Measurements from ENCODE around the gene DPM1. TPM values are rescaled to one million over a fixed set of nuclear protein-coding genes. Genes with fewer than 3 reads are reported as not detected.

Gene DPM1
- total RNA-seq, 1 experiment from 2014 or later: 247 TPM

DNA sequence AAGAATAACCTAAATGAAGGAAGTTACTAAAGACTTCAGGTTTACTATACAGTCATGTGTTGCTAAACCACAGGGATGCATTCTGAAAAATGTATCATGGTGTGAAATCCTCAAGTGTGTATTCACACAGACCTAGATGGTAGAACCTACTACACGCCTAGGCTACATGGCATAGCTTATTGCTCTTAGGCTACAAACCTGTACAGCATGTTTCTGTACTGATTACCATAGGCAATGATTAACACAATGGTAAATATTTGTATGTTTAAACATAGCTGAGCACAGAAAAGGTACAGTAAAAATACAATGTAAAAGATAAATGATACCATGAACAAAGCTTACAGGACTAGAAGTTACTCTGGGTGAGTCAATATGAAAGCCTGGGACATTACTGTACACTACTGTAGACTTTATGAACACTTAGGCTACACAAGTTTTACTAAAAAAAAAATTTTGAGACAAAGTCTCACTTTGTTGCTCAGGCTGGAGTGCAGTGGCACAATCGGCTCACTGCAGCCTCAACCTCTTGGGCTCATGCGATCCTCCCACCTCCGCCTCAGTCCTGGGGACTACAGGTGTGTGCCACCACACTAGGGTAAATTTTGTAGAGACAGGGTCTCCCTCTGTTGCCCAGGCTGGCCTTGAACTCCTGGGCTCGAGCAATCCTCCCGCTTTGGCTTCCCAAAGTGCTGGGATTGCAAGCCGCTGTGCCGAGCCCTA is 63.1 kb downstream of the DPM1 start:
- DNase-seq (ENCODE audit: low spot score): no peak

DNA sequence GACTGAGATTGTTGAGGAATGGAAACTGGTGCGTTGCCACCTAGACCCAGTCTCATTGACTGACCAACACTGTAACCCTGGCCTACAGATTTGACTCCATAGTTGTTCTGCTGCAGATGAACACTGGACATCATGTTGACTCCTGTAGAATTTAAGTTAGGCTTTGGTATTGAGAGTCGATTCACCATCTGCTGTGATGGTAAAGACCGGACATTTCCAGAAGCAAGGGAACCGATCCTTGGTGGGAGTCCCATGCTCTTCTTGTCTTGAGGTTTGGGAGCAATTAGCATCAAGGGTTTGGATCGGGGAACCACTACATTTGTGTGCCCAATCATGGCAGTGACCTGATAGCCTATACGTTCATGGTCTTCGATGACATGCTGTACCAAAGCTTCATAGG is 64.7 kb downstream of the DPM1 start:
- no peak for DNase-seq (ENCODE audit: low spot score)

DNA sequence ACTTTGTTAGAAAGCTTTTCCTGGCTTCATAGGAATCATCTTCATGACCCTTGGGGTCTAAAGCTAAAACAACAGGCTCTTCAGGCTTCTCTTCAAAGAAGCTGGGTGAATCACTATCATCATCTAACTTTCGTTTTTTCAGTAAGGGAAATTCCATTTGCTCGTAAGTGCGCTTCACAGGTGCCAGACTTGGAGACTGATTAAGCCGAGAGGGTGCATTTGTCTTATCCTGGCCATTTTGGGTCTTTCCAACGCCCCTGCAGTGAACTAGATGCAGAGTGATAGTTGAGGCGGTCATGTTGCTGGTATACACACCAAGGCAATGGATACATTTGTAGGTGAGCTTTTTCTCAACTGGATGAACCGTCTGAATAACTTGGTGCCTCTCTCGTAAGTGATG is 65.9 kb downstream of the DPM1 start:
- DNase-seq (ENCODE audit: low spot score): no peak

DNA sequence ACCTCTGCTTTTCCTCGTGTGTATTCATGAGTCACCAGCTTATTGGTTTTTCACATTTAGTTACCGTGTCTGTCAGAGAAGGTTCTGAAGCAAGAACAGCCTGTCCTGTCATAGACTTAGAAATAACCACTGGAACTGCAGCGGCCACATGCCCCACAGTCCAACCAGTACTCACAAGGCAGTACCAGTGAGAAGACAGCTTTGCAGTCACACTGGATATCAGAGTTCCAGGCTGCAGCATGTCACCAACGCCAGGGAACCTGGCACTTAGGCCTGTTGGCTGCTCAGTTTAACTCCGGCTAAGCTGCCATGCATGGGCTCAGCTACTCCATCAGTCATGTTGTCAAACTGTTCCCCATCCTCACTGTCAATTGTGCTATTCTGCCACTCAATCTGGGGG is 67.2 kb downstream of the DPM1 start:
- no peak for DNase-seq (ENCODE audit: low spot score)

DNA sequence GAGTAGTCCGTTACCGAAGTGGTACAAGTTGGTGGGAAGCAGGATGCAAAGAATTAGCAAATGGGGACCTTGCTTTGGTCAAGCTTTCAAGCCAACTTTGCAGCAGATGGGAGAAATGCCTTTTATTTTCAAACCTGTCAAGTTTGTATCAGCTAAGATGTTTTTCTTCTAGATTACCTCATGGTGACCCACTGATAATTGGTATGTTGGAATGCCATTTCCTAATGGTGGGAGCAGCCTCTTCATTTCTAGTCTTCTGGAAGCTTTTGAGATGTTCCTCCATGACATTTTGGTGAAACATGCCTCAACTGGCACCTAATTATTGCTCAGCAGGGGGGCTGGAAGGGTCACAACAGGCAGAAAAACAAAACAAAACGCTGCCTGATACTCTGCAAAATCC is 70.8 kb downstream of the DPM1 start:
- DNase-seq (ENCODE audit: low spot score): no peak

DNA sequence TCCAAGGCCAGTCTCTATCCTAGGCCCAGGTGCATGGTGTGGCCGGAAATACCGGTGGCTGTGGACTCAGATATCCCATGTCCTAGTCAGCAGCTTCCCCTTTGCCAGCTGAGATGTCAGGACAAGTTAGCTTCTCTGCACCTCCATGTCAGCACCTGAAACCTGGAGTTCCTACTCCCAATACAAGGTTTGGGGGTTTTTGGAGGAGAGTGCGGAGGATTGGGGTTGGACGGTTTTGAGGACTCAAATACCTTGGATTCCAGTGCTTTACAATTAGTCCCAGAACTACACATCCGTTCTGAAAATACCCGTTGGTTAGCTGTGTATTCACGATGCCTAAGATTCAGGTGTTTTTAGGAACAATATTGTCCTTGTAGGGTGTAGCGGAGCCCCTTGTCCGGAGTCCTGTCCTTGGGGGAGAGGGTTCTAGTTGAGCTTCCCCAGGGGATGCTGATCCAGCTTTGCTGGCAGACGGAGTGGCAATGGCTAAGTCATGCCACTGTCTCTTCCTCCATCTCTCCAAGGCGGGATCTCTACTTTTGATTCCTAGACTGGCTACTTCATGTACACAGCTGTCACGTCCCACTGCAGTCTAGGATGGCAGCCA is 72.0 kb downstream of the DPM1 start:
- no peak for DNase-seq (ENCODE audit: low spot score)

DNA sequence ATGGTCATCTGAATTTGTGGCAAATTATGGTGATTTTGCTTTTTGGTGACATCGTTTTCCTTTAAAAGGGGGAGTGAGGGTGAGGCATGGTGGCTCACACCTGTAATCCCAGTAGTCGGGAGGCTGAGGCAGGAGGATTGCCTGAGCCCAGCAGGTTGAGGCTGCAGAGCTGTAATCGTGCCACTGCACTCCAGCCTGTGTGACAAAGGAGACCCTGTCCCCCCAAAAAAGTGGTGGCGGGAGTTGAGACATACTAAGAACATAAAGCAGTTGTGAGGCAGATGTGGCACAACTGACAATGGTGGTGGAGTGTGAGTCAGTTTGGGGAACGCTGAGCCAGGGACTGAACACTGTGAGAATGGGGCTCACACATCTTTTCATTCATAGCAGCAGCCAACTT is 72.6 kb downstream of the DPM1 start:
- DNase-seq (ENCODE audit: low spot score): no peak

DNA sequence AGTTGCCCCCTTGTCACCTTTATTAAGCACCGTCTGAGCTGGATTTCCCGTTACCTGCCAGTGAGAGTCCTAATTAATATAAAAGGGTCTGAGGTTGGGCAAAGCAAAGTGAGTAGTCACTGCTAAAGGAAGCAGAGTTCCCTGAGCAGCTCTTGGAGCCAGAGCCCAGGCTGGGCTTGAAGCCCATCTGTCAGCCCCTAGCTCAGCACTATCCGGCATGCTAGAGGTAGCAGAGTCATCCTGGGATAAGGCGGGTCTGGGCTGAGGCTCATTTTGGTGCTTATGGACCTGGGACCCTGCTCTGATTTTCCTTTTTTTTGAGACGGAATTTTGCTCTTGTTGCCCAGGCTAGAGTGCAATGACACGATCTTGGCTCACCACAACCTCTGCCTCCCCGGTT is 73.3 kb downstream of the DPM1 start:
- DNase-seq (ENCODE audit: low spot score): no peak

Other genes with a start within 250 kb of the DPM1 start
- gene PARD6B, start 227.0 kb downstream of the DPM1 start, total RNA-seq (2014; rRNA removed; shearing (Covaris generic)): 3.2 and 4.7 TPM in 2 replicates
- 21.4 and 43.8 TPM in 2 replicates for gene BCAS4, start 163.5 kb downstream of the DPM1 start, total RNA-seq (2014; rRNA removed; shearing (Covaris generic))
- 23.2 and 28.1 TPM in 2 replicates for gene ADNP, start 27.1 kb downstream of the DPM1 start, total RNA-seq (2014; rRNA removed; shearing (Covaris generic))
- 9.0 and 9.4 TPM in 2 replicates for gene MOCS3, start 286 bp upstream of the DPM1 start, total RNA-seq (2014; rRNA removed; shearing (Covaris generic))
- 6.2 and 12.4 TPM in 2 replicates for gene KCNG1, start 64.6 kb upstream of the DPM1 start, total RNA-seq (2014; rRNA removed; shearing (Covaris generic))

All from A172 (cell line).